Fibroblast of pulmonary artery (primary cell): ENCODE data around the gene SLC39A5.

ENCODE experiments used
- DNase-seq: peaks from one replicate; pipeline ENCODE4 v3.0.0-alpha.2; 2010; ENCODE audit warnings: low read depth
- H3K4me3 ChIP-seq: replicated peaks from 2 replicates; pipeline ENCODE4 v1.5.1; 2011; ENCODE audit warnings: low read depth, mild to moderate bottlenecking, control low read depth, low read length, moderate library complexity
- CTCF ChIP-seq: IDR thresholded peaks from 2 replicates; pipeline ENCODE4 v1.5.1; 2011; ENCODE audit warnings: mild to moderate bottlenecking, control low read depth, low read length, inconsistent platforms; ENCODE audit errors: missing control alignments

SLC39A5 gene

GRCh38 chr12:56229916-56230431, at the start of gene SLC39A5:
SLC39A5 (plus strand) TSS chr12:56230051; CDS start chr12:56231275, 1,224 bp downstream.
- H3K4me3 ChIP-seq: no peak within 1 kb of the TSS
- no peak for TF ChIP-seq CTCF

GRCh38 chr12:56186957-56187356, 42.9 kb upstream of the SLC39A5 start:
- no peak for TF ChIP-seq CTCF
- DNase-seq: no peak
- H3K4me3 ChIP-seq: no peak overlapping the region

More at GRCh38 chr12:56229916-56230431, at the start of gene SLC39A5:
- no peak for DNase-seq

DNA sequence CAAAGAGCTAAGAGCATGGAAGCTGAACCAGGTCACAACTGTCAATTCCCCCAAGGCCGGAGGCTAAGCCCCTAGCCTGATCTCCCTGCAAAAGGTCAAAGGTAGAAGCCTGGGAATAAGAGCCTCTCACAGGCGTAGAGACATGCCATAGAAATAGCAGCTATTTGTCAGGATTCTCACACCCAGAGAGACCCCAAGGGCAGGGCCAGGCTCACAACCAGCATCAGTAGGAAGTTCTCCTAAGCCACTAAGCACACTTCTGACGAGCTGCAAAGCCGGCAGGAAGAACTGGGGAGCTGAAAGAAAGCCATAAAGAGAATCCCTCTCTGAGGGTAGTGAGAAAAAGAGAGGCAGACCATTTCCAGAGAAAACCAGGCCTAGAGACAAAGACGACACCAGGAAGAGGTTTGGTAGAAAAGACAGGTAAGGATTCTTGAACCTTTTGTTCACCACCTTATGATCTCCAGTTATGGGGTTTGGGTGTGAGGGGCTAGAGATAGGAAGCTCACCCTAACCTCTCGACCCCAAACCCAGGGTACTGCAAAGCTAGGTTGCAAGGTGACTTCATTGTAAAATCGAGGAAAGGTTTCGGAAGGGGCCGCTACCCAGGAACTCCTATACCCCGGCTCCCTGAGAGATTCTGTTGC, 41.6 kb upstream of the SLC39A5 start:
- no peak for DNase-seq
- no peak for TF ChIP-seq CTCF
- H3K4me3 ChIP-seq: peak overlapping the region; percentile 69

- no peak for DNase-seq
- no peak for TF ChIP-seq CTCF
- peak overlapping the region; percentile 69 for H3K4me3 ChIP-seq
Measured at GRCh38 chr12:56188778-56189098, 41.1 kb upstream of the SLC39A5 start.

DNA sequence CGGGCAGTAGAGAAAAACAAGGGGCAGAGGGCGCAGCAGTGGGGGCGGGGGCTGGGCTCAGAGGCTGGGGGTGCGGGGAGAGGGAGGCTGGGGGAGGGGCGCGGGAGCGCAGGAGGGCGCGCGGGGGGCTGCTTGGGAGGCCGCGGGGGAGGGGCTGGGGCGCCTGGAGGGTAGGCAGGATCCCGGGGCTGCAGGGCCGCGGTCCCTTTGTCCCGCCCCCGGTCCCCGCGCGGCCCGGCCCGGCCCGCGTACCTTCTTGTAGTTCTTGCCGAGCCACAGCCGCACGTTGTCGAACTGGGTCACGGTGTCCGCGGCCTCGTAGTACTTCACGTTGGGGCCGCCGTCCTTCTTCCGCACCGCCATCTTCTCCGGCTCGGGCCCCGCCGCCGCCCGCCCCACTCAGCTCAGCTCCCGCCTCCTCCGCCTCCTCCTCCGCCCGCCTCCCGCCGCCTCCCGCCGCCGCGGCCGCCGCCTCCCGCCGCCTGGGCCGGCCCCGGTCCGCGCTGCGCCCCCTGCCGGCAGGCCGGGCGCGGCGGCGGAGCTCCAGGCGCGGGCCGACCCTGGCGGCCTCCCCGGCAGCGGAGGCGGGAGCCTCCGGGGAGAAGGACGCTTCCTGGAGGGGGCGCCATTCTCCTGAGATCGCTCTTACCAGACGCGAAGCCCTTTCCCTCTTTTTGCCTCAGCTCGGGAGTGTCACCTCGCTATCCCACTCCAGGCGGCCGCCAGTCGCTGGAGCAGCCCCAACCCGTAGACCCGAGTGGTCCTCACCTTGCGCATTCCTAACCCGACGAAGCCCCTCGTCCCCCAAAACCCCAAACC, 40.5 kb upstream of the SLC39A5 start, which contains the start of gene SMARCC2:
SMARCC2 (minus strand) TSS at position 385 of the 819 bp plus-strand sequence; CDS start at position 363, 22 bp downstream.
- peak; percentile 44 for TF ChIP-seq CTCF
- DNase-seq: peak; percentile 87
- peak within 1 kb of the TSS; percentile 76 for H3K4me3 ChIP-seq

GRCh38 chr12:56189918-56190694, 39.7 kb upstream of the SLC39A5 start:
- no peak for TF ChIP-seq CTCF
- DNase-seq: peak; percentile 84
- peak overlapping the region; percentile 76 for H3K4me3 ChIP-seq
